HG03575 (cell line): Measurements from ENCODE around the gene CNN3.

Experiments
- ATAC-seq: cut with Tn5 transposase; IDR thresholded peaks from one replicate; pipeline ENCODE4 v1.9.1; 2021; ENCODE audit not compliant: unreplicated experiment, insufficient number of reproducible peaks, low FRiP score; ENCODE audit errors: extremely low read depth

Gene CNN3

GRCh38 chr1:94927405-94928175 is 680 bp upstream of the CNN3 start:
- ATAC-seq = peak; percentile 14

- peak; percentile 3 for ATAC-seq
Observed at GRCh38 chr1:94926126-94926914, 590 bp downstream of the CNN3 start.

DNA sequence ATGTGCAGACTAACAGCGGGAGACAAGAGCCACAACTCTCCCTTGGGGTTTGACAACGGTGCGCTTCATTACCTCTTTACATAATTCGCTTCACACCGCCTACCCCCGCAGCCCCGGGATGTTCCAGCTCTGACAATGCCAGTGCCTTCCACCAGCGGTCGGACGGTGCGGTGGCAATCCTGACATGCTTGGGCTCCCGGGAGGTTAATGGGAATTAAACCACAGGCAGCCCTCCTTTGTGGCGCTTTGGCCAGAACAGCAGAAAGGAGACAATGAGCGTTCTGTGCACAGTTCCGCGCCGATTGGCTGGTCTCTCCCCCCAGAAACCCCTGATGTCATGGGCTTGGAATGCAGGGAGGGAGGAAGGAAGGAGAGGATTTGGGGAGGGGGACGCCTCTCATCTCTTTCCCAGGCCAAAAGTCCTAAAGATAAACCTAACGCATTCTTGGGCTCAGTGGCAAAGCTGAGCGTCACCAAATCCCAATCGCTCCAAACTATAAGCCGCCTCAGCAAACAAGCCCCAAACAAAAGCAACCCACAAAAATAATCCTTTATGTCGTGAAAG is 1.3 kb downstream of the CNN3 start:
- no peak for ATAC-seq

- no peak for ATAC-seq
Observed at GRCh38 chr1:94925004-94925403, 1.9 kb downstream of the CNN3 start.

DNA sequence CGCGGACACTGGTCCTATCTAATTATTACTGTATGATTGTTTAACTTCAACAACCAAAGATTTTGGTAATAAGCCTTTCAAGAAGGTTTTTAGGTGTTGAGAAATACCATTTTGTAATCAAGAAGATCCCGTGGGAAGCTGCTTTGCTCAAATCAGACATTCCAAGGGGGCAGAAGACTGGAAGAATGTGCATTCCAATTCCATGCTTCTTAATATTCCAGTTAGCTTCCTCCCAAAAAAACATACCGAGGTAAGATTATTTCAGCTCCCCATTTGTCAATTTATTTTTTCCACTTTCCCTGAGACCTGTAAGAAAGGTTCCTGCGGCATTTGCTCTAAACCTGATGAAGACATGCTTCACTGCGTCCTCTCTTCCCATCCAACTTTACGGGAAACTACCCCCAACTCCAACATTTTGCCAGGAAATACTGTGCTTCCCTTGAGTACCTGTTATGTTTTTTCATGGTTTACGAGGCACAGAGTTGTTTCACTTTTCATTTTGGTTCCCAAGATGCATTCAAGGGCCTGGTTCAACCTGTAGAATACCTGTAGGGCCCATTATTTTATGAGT is 4.1 kb downstream of the CNN3 start:
- no peak for ATAC-seq

DNA sequence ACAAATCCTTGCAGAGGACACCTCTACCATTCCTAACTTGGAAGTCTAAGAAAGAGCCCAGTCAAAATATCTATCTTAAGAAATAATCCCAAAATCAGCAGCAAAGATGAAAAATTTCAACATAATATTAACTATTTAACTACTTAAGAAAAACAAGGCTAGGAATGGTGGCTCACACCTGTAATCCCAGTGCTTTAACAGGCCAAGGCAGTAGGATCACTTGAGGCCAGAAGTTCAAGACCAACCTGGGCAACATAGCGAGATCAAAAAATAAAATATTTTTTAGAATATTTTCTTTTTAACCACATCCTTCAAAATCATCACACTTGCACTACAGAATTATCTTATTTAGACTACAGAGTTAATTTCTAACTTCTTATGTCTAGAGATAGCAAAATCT is 4.9 kb downstream of the CNN3 start:
- no peak for ATAC-seq

DNA sequence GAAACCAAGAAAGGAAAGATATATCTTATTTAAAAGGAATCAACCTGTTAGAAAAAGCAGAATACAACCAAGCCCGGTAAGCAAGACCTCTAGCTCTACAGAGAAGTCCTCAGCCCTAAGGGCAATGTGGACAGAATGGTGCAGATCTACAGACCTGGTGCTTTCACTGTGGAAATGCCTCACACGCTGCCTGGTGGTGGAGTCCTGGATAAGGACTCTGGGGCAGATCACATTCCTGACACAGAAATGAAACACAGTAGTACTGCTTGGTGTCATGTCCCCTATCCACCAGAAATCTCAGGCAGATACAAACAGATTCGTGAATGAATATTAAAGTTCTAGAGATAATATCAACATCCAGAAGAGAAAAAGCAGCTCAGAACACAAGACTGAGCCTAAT is 6.8 kb downstream of the CNN3 start:
- no peak for ATAC-seq

DNA sequence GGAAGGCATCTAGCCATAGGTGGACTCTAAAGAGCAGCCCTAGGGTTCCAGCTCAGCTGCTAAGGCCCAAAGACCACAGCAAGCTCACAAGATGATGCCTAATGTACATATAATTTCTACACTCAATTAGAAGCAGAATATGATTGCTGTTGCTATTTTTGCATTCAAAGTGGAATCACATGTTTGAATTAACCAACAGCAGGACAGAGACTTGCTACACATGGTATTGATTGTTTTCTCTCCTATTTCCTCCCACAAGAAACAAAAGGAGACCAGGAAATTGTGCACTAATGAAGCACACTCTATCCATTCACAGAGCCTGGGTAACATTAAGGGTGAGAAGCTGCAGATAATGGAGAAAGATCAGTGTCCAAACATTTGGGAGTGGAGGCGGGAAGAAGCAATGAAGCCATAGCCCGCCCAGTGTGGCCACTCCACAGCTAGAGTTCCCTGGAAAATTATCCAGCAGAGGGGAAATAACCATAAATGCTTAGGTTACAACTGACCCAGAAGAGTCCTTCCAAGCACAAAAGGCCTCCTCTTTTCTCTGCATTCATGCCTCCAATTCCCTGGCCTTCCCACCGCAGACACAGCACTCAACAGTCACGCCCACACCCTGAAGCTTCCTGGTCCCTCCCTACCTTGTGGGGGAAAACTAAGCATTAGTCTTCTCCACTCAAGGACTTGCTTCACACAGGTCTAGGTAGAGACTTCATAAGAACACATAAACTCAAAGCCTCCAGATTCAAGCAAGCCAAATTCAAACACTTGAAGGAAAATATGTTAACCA is 7.5 kb downstream of the CNN3 start:
- no peak for ATAC-seq

DNA sequence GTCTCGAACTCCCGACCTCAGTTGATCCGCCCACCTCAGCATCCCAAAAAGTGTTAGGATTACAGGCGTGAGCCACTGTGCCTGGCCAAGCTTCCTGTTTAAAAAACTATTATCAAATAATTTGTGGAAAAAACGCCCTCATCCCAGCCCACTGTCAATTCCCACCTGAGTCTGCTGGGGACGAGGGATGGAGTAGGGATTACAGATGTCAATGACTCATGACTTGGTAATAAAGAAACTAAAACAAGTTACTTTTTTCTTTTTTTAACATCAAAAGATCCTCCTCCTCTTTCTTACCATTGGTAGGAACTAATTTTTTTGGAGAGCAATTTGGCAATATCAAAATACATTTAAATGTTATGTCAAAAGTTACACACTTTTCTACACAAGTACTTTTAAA is 9.7 kb downstream of the CNN3 start:
- ATAC-seq = no peak

GRCh38 chr1:94912263-94913184 is 14.4 kb downstream of the CNN3 start:
- ATAC-seq = no peak

DNA sequence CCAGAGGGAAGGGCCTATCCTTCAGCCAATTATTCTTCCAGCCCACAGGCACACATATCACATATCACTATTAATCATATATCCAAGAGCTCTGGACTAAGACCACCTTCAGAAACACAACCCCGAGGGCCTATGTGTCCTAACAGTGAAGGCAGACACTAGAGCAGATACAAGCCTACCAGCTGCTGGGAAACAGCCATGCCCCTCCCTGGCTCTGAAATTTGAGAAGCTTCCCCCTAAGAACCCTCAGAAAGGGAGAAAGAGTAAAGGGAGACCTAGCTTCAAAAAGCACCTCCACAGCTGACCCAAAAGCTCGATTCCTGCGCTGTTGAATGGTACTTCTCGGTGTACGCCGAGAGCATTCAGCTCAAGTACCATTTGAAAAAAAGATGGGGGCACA is 17.4 kb downstream of the CNN3 start:
- ATAC-seq = no peak

DNA sequence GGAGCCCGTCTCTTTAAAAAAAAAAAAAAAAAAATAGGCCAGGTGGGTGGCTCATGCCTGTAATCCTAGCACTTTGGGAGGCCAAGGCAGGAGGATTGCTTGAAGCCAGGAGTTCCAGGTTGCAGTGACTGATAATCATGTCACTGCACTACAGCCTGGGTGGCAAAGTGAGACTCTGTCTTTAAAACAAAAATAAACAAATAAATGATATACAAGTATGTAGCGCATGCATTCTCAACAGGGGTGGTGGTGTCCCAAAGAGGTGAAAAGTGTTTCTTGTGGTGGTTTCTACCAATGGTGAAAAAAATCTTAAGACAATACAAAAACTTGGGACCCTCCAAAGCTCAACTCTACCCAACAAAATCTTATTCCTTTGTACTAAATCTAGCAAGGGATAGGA is 17.9 kb downstream of the CNN3 start:
- no peak for ATAC-seq

GRCh38 chr1:94908190-94908589 is 18.7 kb downstream of the CNN3 start:
- no peak for ATAC-seq

GRCh38 chr1:94907136-94907535 is 19.8 kb downstream of the CNN3 start:
- no peak for ATAC-seq

GRCh38 chr1:94906382-94906781 is 20.5 kb downstream of the CNN3 start:
- no peak for ATAC-seq

GRCh38 chr1:94905207-94905606 is 21.7 kb downstream of the CNN3 start:
- no peak for ATAC-seq

DNA sequence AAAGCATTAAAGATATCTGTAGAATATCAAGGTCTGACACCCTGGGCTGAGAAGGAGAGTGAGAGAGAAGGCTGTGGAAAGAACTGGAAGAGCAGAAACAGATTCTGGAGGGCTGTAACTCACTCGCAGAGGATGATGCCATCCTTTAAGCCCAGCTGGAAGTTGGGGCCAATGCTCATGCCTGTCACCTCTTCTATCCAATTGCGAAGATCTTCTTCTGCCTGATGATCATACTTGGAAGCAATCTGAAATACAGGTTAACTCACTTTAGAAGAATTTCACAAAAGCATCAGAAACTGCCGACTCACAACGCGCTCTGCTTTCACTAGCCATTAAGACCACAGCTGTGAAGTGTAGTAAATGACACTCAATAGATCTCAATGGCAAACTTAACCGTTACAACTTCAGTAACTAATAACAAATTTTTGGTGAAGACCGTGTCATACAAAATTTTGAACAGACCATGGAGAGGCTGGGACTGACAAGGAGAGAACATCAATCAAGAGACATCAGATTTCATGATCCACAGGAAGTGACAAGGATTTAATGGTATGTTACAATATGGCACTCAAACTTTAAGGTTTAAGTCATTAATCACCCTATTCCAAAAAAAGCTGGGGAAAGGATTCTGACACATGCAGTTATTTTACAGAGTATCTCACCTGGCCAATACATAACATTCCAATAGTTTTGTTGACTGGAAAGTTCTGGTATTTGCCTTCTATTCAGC is 23.5 kb downstream of the CNN3 start:
- no peak for ATAC-seq

GRCh38 chr1:94901841-94902240 is 25.1 kb downstream of the CNN3 start:
- ATAC-seq = no peak
